ENCODE data around the gene SINHCAF. TPM values are rescaled to one million over a fixed set of nuclear protein-coding genes. Genes with fewer than 3 reads are reported as not detected.

SINHCAF gene
- total RNA-seq, 1 donor, result 37.2 TPM

DNA sequence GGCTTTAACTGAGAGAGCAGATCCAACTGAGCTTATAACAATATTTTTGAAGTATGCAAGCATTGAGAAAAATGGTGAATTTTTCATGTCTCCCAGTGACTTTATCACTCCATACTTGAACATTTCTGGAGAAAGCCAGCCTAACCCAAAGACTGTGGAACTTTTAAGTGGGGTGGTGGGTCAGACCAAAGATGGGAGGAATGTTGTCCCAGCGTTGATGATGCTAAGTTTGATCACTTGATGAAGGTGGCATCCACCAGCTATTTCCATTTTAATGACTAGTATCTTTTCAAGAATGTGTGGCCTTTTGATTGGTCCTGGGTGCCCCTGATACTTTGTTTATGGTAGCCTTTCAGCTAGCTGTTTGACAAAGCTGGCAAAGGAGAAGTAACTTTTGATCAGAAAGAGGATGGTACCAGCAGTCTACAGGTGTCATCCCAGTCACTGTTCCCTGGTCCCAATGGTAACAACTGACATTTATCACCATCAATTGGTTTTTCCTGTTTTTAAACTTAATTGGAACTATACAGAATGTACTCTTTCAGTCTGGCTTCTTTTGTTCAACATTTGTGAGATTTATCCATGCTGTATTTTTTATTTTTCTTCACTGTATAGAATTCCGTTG is 14.2 kb downstream of the SINHCAF start:
- DNase-seq (ENCODE audit: low read depth in 2 of 3, low spot score in 2 of 3), result no peak

DNA sequence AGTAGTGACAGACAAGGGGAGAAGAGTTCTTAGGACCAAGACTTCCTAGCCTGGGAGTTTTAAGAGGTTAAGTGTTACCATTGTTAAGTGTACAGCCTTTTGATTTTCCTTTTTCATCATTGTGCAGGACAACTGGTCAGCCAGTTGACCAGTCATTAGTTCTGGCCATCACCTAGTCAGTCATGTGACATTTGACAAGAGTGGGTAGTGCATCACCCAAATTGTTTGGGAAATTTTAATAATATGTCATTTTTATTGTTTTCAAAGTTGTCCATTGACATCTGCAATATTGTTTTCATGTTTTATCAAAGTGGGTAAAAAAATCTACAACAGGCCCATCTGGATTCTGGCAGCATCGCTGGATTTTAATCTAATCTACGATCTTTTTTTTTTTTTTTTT is 15.5 kb downstream of the SINHCAF start:
- no peak for DNase-seq (ENCODE audit: low read depth in 2 of 3, low spot score in 2 of 3)

DNA sequence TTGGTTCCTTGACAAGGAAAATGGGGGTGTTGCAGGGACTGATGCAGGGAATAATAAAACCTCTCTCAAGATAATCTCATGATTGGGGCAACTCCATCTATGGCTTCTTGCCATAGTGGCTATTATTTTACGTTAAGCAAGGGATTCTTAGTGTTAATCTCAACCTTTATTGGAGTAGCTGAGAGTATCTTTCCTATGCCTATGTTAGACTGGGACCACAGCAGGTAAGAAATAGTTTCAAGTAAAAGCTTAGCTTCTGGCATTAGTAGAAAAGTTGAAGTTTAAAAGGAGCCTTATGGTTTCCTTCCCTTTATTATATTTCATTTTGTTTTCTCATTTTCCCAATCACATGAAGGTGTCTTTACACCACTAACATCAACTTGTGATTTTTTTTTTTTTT is 16.7 kb downstream of the SINHCAF start:
- no peak for DNase-seq (ENCODE audit: low read depth in 2 of 3, low spot score in 2 of 3)

DNA sequence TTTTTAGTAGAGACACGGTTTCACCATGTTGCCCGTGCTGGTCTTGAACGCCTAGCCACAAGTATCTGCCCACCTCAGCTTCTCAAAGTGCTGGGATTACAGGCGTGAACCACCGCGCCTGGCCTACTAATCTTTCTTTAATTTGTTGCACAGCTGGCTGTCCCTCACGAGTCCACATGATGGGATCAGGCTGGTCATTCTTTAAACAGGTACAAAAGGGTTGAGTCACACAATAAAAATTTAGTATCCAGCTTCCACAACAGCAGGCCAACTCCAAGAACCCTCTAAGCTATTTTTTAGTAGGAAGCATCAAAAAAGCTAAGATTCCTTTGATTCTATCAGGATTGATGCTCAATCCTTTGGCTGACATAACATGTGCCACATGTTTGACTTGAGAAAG is 17.8 kb downstream of the SINHCAF start:
- no peak for DNase-seq (ENCODE audit: low read depth in 2 of 3, low spot score in 2 of 3)

DNA sequence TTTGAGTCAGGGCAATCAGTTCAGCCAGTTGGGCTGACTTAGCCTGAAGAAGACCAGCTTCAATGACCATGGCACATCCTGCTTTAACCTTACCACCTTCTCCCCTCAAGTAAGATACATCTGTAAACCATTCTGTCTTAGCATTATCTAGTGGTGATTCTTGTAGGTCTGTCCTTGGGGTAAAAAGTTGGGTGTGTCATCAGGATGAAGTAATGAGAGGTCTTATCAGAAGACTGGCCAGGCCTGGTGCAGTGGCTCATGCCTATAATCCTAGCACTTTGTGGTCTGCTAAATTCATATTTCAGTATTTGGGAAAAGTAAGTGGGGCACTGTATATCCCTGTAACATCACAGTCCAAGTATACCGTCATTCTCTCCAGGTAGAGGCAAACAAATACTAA is 19.1 kb downstream of the SINHCAF start:
- no peak for DNase-seq (ENCODE audit: low read depth in 2 of 3, low spot score in 2 of 3)

DNA sequence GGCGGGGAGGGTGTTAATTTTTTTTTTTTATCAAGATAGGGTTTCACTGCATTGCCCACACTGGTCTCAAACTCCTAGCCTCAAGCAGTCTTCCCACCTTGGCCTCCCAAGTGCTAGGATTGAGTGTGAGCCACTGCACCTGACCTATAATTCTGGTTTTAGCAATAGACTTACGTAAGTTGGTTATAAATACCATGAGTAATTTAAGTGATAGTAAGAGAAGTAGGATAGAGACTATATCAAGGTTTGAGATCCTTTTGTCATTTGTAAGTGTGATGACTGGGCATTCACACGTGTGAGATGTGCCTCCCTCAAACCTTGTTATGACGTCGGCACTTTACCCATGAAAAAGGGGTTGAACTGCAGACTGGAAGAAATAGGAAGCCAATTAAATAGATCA is 22.5 kb downstream of the SINHCAF start:
- DNase-seq (ENCODE audit: low read depth in 2 of 3, low spot score in 2 of 3), result no peak

DNA sequence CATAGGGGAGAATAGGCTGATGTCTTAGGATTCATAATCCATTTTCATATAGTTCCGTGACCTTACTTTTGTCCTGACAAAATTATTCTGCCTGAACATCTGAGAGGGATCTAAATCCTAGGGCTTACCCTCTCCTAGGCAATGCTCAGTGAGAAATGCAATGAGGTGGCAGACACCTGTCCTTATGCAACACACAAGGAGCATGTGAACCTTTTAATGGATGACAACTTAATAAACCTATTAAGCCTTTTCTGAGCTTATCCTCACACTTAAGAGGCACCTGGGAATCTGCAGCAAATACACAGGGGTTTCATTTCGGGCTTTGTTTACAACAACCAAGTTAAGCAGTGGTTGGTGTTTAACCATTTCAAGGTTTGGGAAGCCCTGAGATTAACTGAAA is 24.6 kb downstream of the SINHCAF start:
- no peak for DNase-seq (ENCODE audit: low read depth in 2 of 3, low spot score in 2 of 3)

DNA sequence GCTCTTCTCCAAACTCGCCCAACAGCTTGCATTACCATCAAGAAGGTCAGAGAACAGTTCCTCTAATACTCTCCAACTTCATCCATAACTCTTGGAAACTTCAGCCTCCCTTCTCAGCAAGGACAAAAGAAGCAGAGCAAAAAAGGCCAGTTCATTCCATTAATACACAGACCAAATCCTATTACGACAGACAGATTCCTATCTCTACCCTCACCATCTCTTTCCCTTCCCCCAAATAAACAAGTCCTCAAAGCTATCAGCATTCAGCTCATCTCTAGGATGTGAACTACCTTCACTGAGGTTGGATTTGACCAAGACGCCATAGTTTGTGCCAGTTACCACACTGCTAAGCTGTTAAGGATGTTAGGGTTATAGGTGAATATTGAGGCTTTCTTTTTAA is 25.2 kb downstream of the SINHCAF start:
- no peak for DNase-seq (ENCODE audit: low read depth in 2 of 3, low spot score in 2 of 3)

DNA sequence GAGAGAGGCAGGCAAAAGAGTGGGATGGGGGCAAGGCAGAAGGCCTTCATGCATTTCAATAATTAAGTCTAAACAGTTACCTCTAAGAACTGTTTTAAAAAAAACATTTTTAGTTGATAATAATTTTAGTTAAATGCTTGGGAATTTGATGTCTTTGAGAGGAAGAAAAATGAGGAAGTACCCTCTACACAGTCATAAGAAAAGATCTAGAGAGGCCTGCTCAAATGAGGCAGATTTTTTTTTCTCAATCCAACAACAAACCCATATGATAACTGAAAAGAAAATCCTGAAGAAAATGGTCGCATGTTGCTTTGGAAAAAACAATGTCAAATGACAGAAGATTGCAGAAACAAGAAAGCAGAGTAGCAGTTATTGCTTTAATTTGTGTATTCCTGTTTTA is 25.6 kb downstream of the SINHCAF start:
- peak in 1 of 3 donors; percentile 30 for DNase-seq (ENCODE audit: low read depth in 2 of 3, low spot score in 2 of 3)

DNA sequence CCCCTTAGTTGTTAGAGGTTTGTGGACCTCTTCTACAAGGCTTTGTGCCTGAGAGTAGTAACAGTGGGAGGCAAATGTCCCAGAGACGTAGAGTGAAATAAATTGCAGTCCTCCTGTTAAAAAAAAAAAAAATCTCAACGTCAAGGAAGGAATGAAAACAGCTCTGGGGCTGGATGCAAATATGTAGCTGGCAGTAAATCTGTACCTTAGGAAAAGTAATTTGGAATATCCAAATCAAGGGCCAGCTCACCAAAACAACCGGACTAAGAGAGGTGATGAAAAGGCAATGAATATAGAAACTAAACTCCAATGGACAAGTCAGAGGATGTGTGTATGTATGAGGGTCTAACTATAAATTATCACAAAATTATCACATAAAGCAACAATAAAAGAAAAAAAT is 27.0 kb downstream of the SINHCAF start:
- no peak for DNase-seq (ENCODE audit: low read depth in 2 of 3, low spot score in 2 of 3)

DNA sequence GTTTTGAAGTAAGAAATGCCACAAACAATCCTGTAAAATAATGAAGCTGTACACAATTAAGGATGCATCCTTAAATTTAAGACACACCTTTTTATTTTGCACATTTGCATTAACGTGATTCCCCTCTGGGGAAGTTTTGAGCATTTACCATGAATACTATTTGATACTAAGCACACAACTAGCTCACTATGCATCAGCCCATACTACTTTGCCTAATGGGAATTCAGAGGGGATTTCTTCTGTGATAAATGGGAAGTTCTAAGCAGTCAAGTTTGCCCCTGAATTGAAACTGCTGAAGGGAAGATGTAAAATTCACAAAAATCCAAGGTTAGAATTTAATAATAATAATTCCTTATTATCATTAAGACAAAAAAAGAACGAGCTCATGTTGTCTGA is 27.4 kb downstream of the SINHCAF start:
- no peak for DNase-seq (ENCODE audit: low read depth in 2 of 3, low spot score in 2 of 3)

DNA sequence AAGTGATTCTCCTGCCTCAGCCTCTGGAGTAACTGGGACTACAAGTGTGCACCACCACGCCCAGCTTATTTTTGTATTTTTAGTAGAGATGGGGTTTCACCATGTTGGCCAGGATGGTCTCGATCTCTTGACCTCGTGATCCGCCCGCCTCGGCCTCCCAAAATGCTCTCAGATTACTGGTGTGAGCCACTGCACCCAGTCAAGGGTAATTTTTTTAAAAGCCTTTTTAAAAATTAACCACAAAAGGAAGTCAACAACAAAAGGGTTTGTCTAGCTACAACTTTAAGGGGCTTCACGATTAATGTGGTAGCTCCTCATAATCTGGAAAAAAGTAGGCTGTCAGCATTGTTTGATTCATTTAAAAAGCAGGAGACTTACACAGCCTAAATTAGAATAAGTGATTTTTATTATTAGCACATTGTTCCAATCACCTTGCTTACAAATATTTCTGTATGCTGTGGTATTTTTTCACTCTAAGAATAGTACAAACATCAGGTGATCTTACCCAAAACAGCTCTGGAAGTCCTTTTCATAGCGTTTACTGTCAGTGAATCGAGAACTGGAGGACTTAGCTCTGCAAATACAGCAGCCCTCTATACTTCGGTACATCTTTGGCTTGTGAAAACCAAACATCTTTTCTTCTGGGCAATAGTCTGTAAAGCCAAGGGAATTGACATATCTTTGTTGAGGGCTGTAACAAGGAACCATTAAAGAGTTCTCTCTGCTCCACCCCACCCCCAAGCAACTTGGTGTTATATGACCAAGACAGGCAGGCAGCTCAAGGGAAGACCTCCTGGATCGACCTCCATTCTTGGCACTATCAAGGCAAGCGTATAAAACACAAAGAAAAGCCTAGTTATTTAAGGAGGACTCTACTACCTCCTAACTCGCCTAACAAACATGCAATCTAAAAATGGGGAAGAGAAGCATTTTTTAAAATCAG is 28.1 kb downstream of the SINHCAF start:
- DNase-seq (ENCODE audit: low read depth in 2 of 3, low spot score in 2 of 3), result no peak

DNA sequence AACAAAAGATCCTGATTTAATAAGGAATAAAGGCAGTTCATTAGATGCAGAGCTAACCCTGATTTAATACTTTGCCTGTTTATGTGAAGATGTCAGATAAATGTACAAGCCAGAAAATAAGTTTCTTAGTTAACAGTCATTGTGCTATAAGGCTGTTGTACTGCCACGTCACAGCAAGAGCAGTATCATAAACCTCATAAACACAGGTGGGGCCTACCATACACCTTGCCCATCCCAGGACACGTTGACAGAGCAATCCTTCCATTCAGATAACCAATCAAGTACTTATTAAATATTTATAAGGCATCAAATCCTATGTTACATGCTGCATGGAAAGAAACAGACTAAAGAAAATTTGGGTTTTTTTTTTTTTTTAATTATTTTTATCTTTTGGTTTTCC is 36.5 kb downstream of the SINHCAF start:
- DNase-seq (ENCODE audit: low read depth in 2 of 3, low spot score in 2 of 3), result no peak

DNA sequence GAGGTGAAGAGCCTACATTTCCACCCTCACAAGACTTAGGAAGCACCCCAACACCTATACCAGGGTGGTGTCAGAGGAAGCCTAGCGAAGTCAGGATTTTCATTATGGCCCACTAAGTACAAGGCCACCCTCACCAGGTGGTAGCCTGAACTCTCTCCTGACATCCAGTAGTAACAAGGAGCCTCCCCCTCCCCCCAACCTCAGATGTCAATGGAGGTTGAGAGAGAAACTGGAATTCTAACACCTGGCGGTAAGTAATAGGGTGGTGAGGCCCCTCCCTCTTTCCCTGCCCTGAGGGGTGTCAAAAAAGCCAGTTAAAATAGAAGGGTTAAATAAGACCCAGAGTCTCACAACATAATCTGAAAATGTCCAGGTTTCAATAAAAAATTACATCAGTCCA is 37.6 kb downstream of the SINHCAF start:
- no peak for DNase-seq (ENCODE audit: low read depth in 2 of 3, low spot score in 2 of 3)

DNA sequence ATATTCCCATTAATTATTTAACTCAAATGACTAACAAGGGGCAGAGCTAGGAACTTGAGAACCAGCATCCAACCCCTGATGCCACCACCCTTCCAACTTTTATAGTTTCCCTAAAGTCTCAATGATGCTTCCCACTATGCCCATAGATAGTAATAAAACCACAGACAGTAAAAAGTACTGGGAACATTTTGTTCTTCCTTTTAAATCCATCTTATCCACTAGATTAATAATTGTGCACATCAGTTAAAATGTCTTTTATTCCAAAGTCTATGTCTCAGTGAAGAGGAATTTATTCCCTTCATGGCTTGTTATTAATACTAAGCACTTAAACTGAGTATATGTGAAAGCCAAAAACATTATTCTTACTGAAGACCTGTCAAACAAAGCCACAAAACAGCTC is 45.8 kb downstream of the SINHCAF start:
- DNase-seq (ENCODE audit: low read depth in 2 of 3, low spot score in 2 of 3), result no peak

DNA sequence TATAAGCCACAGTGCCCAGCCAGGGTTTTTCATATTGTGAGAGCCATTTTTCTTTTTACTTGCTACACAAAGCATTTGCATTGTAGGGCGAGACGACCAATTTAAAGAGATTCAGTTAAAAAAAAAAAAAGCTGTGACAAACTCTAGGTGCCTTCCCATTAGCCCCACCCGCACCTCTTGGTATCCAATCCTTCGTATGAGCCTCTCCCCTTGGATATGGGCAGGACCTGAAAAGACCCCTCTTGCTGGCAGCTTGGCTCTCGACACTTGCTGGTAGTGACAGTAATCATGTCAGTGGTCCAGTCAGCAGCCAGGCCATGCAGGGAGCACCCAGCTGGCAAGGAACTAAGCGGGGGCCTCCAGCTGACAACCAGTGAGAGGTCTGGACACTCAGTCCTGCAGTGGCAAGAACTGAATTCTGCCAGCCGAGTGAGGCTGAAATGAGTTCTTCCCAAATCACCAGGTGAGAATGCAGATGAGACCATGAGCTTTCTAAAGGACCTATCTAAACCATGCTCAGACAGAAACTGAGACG is 46.5 kb downstream of the SINHCAF start:
- no peak for DNase-seq (ENCODE audit: low read depth in 2 of 3, low spot score in 2 of 3)

DNA sequence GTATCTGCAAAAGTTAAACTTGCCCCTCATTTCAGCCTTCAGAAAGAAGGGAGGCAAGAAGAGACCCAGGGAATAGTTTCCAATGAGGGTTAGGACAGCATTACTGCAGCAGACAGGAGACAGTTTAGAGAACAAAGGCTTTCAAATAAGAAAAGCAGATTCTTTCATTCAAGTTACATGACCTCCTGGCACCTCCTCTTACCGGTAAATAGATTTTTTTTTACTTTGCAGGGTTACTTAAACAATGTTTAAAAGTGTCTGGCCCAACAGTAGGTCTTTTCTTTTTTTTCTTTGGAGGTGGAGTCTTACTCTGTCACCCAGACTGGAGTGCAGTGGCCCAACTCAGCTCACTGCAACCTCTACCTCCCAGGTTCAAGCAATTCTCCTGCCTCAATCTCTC is 47.1 kb downstream of the SINHCAF start:
- no peak for DNase-seq (ENCODE audit: low read depth in 2 of 3, low spot score in 2 of 3)

DNA sequence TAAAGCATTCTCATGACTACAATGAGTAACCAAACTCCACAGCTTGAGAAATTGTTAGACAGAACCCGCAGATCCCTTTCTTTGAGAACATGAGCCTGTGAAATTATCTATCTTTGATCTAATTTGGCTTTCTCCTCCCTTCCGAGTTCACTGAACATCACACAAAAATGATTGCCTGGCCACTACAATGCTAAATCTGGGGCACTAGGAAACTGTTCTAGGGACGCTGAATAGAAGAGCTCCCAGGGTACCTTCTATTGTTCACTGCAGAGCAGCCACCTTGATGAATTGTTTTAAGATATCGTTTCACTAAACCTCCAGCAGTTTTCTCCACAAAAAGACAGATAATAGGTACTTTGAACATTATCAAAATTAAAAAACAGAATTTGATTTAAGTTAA is 47.5 kb downstream of the SINHCAF start:
- no peak for DNase-seq (ENCODE audit: low read depth in 2 of 3, low spot score in 2 of 3)

DNA sequence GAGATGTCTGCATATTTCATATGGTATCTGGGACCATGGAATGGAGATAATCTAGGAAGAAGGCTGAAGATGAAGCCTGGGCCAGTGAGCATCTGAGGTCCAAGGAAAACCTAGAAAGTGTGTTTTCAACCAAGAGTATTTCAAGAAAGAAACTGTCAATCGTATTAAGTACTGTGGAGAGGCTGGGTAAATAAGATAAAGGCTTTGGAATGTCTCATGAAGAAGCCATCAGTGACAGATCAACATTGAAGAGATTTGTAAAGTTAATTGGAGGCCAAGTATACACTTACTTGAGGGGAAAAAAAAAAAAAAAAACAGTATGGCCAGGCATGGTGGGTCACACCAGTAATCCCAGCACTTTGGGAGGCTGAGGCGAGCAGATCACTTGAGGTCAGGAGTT is 48.9 kb downstream of the SINHCAF start:
- DNase-seq (ENCODE audit: low read depth in 2 of 3, low spot score in 2 of 3), result no peak

DNA sequence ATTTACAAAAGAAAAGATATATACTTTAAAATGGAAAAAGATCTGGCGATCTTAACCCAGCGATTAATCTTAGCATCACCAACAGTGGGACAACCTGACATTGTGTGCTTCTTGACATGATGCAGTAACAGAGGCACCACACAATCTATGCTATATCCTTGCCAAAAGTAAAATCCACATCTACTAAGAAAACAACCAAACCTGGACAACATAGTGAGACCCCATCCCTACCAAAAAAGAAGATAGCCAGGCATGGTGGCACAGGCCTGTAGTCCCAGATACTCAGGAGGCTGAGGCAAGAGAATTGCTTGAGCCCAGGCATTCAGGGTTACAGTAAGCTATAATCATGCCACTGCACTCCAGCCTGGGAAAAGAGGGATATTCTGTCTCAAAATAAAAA is 50.5 kb downstream of the SINHCAF start:
- DNase-seq (ENCODE audit: low read depth in 2 of 3, low spot score in 2 of 3), result no peak

DNA sequence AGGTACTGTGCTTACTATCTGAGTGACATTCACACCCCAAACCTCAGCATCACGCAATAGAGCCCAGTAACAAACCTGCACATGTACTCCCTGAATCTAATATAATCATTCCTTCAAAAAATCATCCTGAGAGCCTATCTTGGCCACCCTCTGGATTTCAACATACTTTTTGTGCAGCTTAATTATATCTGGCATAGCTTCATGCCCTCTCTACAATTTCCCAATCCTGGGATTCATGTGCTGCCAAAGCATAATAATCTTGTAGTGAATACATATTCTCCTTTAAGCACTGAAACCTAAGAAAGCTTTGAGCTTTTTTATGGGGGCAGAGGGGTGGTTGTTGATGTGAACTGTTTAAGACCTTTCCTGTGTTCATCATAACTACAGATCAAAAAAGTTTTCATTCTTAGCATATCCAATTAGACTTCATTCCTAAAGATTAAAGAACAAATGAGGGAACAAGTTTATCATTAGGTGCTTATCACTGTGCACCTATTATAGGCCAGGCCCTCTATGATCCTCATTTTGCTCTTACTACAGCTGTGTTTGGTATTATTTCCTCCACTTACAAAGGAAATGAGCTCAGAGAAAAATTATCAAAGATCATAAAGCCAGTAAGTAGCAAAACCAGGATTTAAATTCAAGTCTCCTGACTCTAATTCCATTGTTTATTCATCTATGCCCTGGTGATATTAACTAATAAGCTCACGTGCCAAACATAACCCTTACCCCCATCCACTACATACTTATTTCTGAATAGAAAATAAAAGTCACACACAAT is 51.2 kb downstream of the SINHCAF start:
- DNase-seq (ENCODE audit: low read depth in 2 of 3, low spot score in 2 of 3), result no peak
